Fibroblast of skin of right quadriceps (primary cell): ENCODE data around the gene C1orf146.
"Not testable (repeated sequence)": the region's sequence is repeated elsewhere in the genome, so short reads cannot be mapped to it uniquely, and the experiment has no call there.

Experiments used
- DNase-seq: peaks from one replicate; pipeline ENCODE4 v3.0.0-alpha.2; 2013

Gene C1orf146

GRCh38 chr1:92276082-92276481 lies 58.4 kb downstream of the C1orf146 start:
- DNase-seq: no peak

- DNase-seq: peak; percentile 82
Measured at GRCh38 chr1:92277105-92277723, 59.5 kb downstream of the C1orf146 start.

DNA sequence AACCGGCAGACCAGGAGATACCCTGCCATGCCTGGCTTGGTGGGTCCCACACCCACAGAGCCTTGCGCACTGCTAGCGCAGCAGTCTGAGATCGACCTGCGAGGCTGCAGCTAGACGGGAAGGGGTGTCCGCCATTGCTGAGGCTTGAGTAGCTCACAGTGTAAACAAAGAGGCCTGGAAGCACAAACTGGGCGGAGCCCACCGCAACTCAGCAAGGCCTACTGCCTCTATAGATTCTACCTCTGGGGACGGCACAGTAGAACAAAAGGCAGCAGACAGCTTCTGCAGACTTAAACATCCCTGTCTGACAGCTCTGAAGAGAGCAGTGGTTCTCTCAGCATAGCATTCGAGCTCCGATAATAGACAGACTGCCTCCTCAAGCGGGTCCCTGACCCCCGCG lies 62.1 kb downstream of the C1orf146 start:
- DNase-seq: not testable (repeated sequence)

DNA sequence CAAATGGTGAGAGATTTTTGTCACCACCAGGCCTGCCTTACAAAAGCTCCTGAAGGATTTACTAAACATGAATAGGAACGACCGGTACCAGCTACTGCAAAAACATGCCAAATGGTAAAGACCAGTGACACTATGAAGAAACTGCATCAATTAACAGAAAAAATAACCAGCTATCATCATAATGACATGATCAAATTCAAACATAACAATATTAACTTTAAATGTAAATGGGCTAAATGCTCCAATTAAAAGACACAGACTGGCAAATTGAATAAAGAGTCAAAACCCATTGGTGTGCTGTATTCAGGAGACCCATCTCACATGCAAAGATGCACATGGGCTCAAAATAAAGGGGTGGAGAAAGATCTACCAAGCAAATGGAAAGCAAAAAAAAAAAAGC lies 63.7 kb downstream of the C1orf146 start:
- DNase-seq: not testable (repeated sequence)

DNA sequence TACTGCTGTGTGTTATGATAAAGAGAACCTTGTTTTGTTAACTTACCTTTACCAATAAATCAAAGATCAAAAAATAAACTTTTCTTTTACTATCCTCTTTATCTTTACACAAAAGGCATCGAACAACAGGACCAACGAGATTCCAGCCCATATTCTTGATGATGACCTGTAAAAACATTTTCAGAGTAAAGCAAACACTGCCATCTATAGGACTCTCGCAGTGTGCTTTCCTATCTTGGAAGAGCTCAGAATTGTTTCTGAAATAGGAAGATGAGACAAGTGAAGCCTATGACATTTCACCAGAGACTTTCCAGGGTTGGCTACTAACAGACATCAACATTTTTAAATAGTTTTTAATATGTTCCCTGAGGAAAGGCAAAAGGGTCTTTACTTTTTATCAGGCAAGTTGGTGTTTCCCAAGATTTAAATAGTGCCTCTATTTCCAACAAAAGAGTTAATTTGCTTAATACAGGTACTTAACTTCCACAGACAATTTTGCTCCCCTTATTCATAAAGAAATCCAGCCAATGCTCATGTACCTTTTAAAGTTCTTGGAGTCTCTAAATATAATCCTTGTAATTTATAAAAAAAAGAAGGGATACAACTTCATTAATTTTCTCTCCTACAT lies 73.8 kb downstream of the C1orf146 start:
- peak; percentile 61 for DNase-seq
